RWPE1 (cell line): ENCODE data around the gene KIRREL1.

Experiments used
- CTCF ChIA-PET: fragments of 350-600 bp; sonication (Branson Sonifier 250); formaldehyde crosslinking; extraction: SDS; loops from one replicate; lab custom pipeline; 2021; lab: Yijun Ruan, JAX
- POLR2A ChIA-PET: fragments of 400-600 bp; formaldehyde crosslinking; extraction: SDS; loops from one replicate; lab custom pipeline; 2020; ENCODE audit warnings: antibody characterized with exemption; ENCODE audit not compliant: low non-redundant PET; lab: Yijun Ruan, JAX
- DNase-seq: peaks from one replicate; pipeline ENCODE4 v3.0.0; 2012; ENCODE audit warnings: low spot score
- H3K27ac ChIP-seq: fragments of 450-650 bp; 2 replicates; pipeline ENCODE4 v1.5.1; 2017
- TF ChIP-seq, protein P1 (sequence below): fragments of 450-650 bp; conservative IDR thresholded peaks from 2 replicates; pipeline ENCODE4 v1.5.1; 2017; ENCODE audit warnings: low read depth, mild to moderate bottlenecking

The KIRREL1 gene

DNA sequence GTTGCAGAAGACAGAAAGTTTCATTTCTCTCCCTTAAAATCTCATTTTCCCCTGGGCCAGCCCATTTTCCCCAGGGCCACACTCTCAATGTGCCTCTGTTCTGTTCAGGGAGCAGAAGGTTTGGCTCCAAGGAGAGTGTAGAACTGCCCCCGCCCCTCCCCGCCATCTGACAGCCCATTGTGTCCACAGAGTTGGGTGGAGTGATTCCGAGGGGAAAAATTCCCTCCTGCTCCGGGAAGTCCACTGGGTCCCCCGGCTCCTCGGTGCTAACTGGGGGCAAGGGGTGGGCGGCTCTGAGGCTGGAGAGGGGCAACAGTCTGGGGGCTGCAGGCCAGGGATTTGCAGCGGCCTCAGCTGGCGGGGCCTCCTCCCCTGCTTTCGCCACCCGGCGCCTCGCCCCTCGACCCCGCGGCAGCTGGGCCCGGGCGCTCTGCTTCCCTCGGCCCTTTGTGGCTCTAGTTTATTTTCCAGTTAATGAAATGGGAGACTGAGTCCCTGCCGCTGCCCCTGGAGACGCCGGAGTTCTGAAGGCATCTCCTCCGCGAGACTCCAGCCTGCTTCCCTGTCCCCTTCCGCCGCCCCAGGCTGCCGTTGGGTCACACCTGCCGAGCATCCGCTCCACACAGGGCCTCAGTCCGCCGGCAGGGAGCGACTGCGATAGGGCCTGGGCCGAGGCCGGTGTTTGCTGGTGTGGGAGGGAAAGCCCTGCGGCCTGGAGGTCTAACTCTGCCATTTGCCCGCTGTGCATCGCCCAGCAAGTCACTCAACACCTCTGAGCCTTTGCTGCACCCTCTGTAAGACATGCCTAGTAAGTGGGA, 14.7 kb upstream of the KIRREL1 start:
- ChIA-PET POLR2A (no interaction called here), CTCF (interaction anchor here (0.5 kb wide), 1 partner anchor 113 kb away, joined by 4 read pairs; no protein-coding TSS in a partner anchor)
- H3K27ac ChIP-seq, result no peak overlapping the region
- no peak for DNase-seq
- TF ChIP-seq, protein P1, sequence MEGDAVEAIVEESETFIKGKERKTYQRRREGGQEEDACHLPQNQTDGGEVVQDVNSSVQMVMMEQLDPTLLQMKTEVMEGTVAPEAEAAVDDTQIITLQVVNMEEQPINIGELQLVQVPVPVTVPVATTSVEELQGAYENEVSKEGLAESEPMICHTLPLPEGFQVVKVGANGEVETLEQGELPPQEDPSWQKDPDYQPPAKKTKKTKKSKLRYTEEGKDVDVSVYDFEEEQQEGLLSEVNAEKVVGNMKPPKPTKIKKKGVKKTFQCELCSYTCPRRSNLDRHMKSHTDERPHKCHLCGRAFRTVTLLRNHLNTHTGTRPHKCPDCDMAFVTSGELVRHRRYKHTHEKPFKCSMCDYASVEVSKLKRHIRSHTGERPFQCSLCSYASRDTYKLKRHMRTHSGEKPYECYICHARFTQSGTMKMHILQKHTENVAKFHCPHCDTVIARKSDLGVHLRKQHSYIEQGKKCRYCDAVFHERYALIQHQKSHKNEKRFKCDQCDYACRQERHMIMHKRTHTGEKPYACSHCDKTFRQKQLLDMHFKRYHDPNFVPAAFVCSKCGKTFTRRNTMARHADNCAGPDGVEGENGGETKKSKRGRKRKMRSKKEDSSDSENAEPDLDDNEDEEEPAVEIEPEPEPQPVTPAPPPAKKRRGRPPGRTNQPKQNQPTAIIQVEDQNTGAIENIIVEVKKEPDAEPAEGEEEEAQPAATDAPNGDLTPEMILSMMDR, result no peak

DNA sequence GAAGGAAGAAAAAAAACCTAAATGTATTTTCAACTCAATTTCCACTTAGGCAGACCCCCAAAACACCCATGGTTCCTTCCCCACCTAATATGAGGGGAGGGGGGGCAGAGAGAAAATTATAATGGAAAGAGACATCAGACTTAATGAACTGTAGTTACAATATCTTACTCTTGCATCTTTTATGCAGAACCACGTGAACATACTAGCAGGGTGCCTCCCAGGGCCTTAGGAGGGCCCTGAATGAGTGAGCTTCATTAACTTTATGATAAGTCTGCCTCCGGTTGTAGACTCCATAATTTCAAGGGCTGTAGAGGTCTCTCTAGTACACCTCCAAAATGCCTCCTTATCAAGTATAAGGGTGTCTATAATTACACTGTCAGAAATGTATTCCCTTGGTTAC, 11.3 kb upstream of the KIRREL1 start:
- POLR2A ChIA-PET, result no interaction called here
- CTCF ChIA-PET, result no interaction called here
- H3K27ac ChIP-seq, result no peak overlapping the region
- no peak for DNase-seq
- TF ChIP-seq, protein P1, result no peak

DNA sequence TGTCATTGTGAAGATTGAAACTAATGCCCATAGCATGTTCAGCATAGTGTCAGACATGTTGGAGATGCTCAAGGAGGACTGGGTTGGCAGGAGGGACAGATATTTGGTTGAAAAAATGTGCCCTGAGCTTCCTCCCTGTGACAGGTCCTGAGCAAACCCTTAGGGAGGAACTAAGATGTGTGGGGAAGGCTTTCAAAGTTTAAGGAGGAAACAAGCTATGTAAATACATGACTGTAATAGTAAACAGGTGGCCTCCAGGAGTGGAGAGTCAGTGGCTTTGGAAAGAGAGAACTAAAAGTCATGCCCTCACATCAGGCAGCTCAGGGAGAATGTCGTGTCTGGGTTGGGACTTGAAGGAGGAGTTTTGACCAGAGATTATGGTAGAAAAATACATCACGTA, 9.7 kb upstream of the KIRREL1 start:
- H3K27ac ChIP-seq, result no peak overlapping the region
- TF ChIP-seq, protein P1, result no peak
- no peak for DNase-seq
- ChIA-PET CTCF (interaction anchor here (1.1 to 1.8 kb wide), 2 partner anchors 9 to 20 kb away, joined by 3 to 10 read pairs; no protein-coding TSS in a partner anchor), POLR2A (no interaction called here)

DNA sequence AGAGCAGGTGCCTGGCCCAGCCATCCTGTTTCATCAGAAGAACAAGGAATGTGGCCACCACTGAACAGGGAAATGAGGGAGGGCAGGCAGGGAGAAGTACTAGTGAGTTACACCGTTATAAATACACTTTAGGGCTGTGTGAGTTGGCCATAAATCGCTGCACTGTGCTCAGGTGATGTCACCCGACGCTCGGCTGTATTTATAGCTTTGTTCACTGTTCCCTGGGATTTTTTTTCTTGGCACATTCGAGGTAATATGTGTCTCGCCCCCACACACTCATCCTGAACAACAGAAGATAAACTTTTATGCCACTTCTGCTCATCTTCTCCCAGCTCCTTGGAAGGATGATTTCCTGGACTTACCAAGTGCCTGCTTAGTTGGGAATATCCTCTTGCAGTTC, 9.0 kb upstream of the KIRREL1 start:
- CTCF ChIA-PET, result interaction anchor here (0.7 to 1.8 kb wide), 3 partner anchors 8 to 111 kb away, joined by 3 to 10 read pairs (median 4); no protein-coding TSS in a partner anchor
- TF ChIP-seq, protein P1, result no peak
- H3K27ac ChIP-seq, result no peak overlapping the region
- no peak for DNase-seq
- POLR2A ChIA-PET, result no interaction called here

DNA sequence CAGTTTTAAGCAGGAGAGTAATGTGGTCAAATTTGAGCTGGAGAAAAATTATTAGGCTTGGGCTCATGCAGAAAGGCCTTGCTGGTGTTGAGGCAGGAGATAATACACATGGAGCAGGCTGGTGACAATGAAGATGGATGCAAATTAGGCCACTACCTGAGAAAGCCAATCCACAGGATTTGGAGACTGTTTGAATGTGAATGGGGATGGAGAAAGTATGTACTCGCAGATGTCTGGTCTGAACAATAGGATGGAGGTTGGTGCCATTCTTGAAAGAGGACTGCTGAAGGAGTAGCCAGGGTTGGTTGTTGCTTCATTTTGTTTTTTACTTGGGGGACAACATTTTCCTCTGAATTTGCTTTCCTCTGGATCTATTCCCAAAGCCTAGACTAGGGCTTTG, 8.0 kb upstream of the KIRREL1 start:
- no peak for DNase-seq
- TF ChIP-seq, protein P1, result no peak
- CTCF ChIA-PET, result no interaction called here
- no peak overlapping the region for H3K27ac ChIP-seq
- POLR2A ChIA-PET, result no interaction called here

DNA sequence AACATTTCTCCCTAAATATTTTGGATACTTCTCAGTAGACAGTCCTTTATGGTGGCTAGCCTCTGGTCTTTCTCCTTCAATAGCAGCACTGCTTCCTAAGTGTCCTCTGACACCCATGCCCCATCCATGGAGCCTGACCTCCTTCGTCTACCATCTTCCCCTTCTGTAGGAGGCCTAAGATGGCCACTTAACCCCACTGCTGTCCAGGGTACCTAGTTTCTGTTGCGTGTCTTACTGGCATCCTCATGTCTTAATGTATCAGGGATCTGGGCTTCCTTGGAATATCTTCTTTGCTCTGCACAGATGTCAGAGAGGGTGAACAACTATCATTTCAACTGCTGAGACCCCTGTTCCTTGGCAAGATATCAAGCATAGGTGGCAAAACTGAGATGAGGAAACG, 5.4 kb upstream of the KIRREL1 start:
- DNase-seq, result no peak
- POLR2A ChIA-PET, result no interaction called here

More for the DNA sequence above, 5.4 kb upstream of the KIRREL1 start:
- CTCF ChIA-PET, result no interaction called here
- no peak overlapping the region for H3K27ac ChIP-seq
- TF ChIP-seq, protein P1, result no peak
